Erythroblast (primary cell): ENCODE data around the gene DAP.

ENCODE experiments used
- GATA1 ChIP-seq: IDR thresholded peaks from 2 replicates; pipeline ENCODE4 v1.6.1; 2011; ENCODE audit warnings: low read depth, mild to moderate bottlenecking, control low read depth, low read length, moderate library complexity
- POLR2A ChIP-seq: IDR thresholded peaks from 2 replicates; pipeline ENCODE4 v1.6.1; 2011; ENCODE audit warnings: mild to moderate bottlenecking, low read length

DNA sequence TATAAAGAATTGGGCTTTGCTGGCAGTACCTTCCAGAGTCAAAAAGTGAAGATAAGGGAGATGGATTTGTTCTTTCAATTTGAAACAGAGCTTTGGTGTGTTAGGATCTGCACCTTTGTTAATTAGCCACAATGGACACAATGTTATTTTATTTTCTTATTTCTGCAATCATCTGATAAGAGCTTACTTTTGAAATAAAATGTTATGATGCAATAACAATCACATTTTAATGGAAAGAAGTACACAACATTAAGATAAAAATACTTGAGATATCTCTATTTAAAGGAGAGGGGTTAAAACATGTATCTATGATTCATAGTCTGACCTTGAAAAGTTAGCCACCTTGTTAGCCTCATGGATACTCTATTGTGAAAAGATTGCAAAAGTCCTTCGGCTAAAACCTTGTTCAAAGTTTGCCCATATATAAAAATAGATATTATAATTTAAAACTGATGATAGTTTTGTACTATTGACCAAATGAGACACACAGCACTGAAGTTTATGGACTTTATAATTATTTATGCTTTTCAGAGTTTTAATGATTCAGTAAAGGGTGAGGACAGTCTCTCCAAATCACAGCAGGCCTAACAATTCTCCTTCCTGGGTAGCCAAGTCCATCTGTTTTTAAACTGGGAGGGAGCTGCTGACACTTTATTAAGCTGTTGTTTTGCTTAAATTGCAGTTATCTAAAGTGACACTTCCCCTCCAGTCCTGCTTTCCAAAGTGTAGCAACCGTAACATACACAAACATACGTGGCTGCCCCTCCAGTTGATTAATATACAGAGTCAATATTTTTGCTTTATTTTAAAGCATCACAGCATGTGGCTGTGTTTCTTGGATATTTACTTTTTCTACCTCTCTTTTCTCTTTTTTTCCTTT lies 47.6 kb upstream of the DAP start:
- no peak for TF ChIP-seq POLR2A
- TF ChIP-seq GATA1, result no peak
